Raji (cell line): Measurements from ENCODE around the gene TOM1.

ENCODE experiments used
- POLR2A ChIP-seq: IDR thresholded peaks from 2 replicates; pipeline ENCODE4 v1.6.1; 2011; ENCODE audit warnings: low read depth, low read length, control low read depth; ENCODE audit not compliant: insufficient read depth

The TOM1 gene

GRCh38 chr22:35299217-35299672 is 449 bp upstream of the TOM1 start:
- TF ChIP-seq POLR2A = no peak; the same call in 1 of the 2 replicates

GRCh38 chr22:35301372-35301874 is 1.7 kb downstream of the TOM1 start:
- TF ChIP-seq POLR2A = no peak

GRCh38 chr22:35303029-35303624 is 3.4 kb downstream of the TOM1 start:
- TF ChIP-seq POLR2A = no peak

- TF ChIP-seq POLR2A = no peak
Measured at GRCh38 chr22:35305525-35306070, 5.9 kb downstream of the TOM1 start.

- no peak for TF ChIP-seq POLR2A
Measured at GRCh38 chr22:35306350-35306967, 6.8 kb downstream of the TOM1 start.

GRCh38 chr22:35307372-35307771 is 7.7 kb downstream of the TOM1 start:
- TF ChIP-seq POLR2A = no peak

GRCh38 chr22:35307892-35308291 is 8.2 kb downstream of the TOM1 start:
- TF ChIP-seq POLR2A = no peak

- no peak for TF ChIP-seq POLR2A
Measured at GRCh38 chr22:35308480-35309021, 8.9 kb downstream of the TOM1 start.

- TF ChIP-seq POLR2A = no peak
Measured at GRCh38 chr22:35310556-35311550, 11.2 kb downstream of the TOM1 start.

GRCh38 chr22:35311551-35311999 is 11.9 kb downstream of the TOM1 start:
- TF ChIP-seq POLR2A = no peak

GRCh38 chr22:35312198-35313059 is 12.7 kb downstream of the TOM1 start:
- no peak for TF ChIP-seq POLR2A

- no peak for TF ChIP-seq POLR2A
Measured at GRCh38 chr22:35313311-35314121, 13.8 kb downstream of the TOM1 start.
